Pancreas (tissue), 10 donors: Measurements from ENCODE around the gene ARHGAP31. TPM values are rescaled to one million over a fixed set of nuclear protein-coding genes. Genes with fewer than 3 reads are reported as not detected.

ENCODE experiments used
- ATAC-seq, 4 donors: fragments of 200-7000 bp; cut with Tn5 transposase; one replicate each; pipeline versions ENCODE4 v1.8.0 to v1.9.1; 2020; ENCODE audit warnings: mild to moderate bottlenecking in 4 of 4, moderate library complexity in 4 of 4
- DNase-seq, 6 donors: peaks; one replicate each; pipeline ENCODE4 v3.0.0-alpha.2; 2020
- FAIRE-seq: peaks from 2 replicates; lab custom pipeline; 2012; peaks lifted over from hg19 to GRCh38; lab: Jason Lieb, UNC
- H3K27ac ChIP-seq, 4 donors: fragments of 200-600 bp; sonication (generic); 1 replicate in 3 of 4; 2 replicates in 1 of 4; pipeline versions ENCODE4 v1.5.0 to v1.8.0; 2020
- H3K27me3 ChIP-seq, 4 donors: fragments of 200-600 bp; one replicate each; pipeline ENCODE4 v1.8.0; 2021
- H3K36me3 ChIP-seq, 3 donors: fragments of 200-600 bp; sonication (generic) in 1 of 3; one replicate each; pipeline versions ENCODE4 v1.5.0 to v1.8.0; 2020 to 2021
- H3K4me1 ChIP-seq, 3 donors: fragments of 200-600 bp; one replicate each; pipeline ENCODE4 v1.8.0; 2021
- H3K4me3 ChIP-seq, 4 donors: fragments of 200-600 bp; sonication (generic) in 2 of 4; one replicate each; pipeline versions ENCODE4 v1.5.0 to v1.8.0; 2020 to 2021
- H3K9me3 ChIP-seq, 4 donors: fragments of 200-600 bp; one replicate each; pipeline ENCODE4 v1.8.0; 2021
- CTCF ChIP-seq, 4 donors: fragments of 200-600 bp; sonication (generic) in 3 of 4; IDR thresholded peaks; one replicate each; pipeline versions ENCODE4 v1.5.0 to v1.8.0; 2021; ENCODE audit warnings: antibody characterized with exemption in 4 of 4
- WGBS, 2 donors: extraction: QIAGEN DNeasy Blood & Tissue Kit; methylation state at CpG; one replicate each; pipeline ENCODE4 v1.1.7; 2013; 5-methylcytosine and 5-hydroxymethylcytosine counted together
- intact Hi-C, 3 donors: fragments of 100-400 bp; cut with DNase I; formaldehyde crosslinking; loops; one replicate each; pipeline versions ENCODE4 v1.11.1 to v1.14.2; 2022
- polyA plus RNA-seq, 2 donors: library from polyadenylated mRNA; stranded (reverse); fragments of 200-250 nt; gene quantifications; one replicate each; pipeline ENCODE4 v1.2.3, GENCODE V29; 2013
- total RNA-seq, 6 donors: library from RNA; stranded (reverse); fragmentation: NEBNext Ultra II Directional in 4 of 6; extraction: Animal tissue kit (Norgen Biotek cat#: 25700) in 4 of 6; gene quantifications; one replicate each; pipeline versions ENCODE4 v1.2.1 to v1.2.4, GENCODE V29; 2021 to 2023
- donor health status: healthy with polysubstance abuse.
- donor health status: DM: no; HTN: no; CAD: no; lungs with moderate emphysema.
- donor health status: DM: no; HTN: no; CAD: no.
- donor health status: control.
- donor health status: control.
- donor health status: Bipolar disorder and iron deficiency.
- donor health status: DM: yes; HTN: yes; CAD: no.
- donor health status: DM: no; HTN: no; CAD: no.
- donor health status: DM: no; HTN: no; CAD: no.
- donor health status: DM: yes; HTN: yes; CAD: no.

Gene ARHGAP31
- total and polyA plus RNA-seq, 8 donors = 1.5 to 8.3 (median 3.1) TPM

GRCh38 chr3:119395923-119396358 lies 101.8 kb downstream of the ARHGAP31 start:
- Histone ChIP-seq H3K36me3 (no peaks in the 10 kb centered on the region), H3K4me1 (no peaks in the 10 kb centered on the region), H3K9me3 (no peaks in the 10 kb centered on the region), H3K4me3 (no peak overlapping the region), H3K27ac (no peak overlapping the region), H3K27me3 (no peaks in the 10 kb centered on the region)
- ATAC-seq (no peak), FAIRE-seq (no peak), DNase-seq (no peak)
- intact Hi-C loops = no loop called here
- no peak for TF ChIP-seq CTCF (IDR thresholded peaks at IDR 0.05)
- WGBS, 2 donors = 95 to 96% methylated on average over 2 of the region's 2 CpGs

DNA sequence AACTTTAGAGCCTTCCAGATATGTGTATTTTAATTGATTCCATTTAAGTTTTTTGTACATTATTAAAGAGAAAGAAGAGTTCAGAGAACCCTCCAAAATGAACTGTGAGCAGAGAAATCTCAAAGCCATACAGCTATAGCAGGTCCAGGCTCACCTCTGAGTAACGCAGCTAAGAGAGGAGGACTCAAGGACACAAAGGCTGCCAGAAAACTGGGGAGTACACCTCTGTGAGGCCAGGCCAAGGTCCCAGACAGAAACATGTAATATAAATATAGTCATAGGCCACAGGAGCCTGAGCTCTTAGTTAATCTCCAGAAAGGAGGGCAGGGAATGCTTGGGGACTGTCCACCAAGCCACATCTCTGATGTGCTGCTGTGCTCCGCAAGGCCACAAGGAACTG lies 102.7 kb downstream of the ARHGAP31 start:
- no peak overlapping the region for H3K4me3 ChIP-seq
- no peaks in the 10 kb centered on the region for H3K4me1 ChIP-seq
- H3K36me3 ChIP-seq = no peaks in the 10 kb centered on the region
- DNase-seq (no peak), FAIRE-seq (no peak), ATAC-seq (no peak)
- no peaks in the 10 kb centered on the region for H3K9me3 ChIP-seq
- no peak overlapping the region for H3K27ac ChIP-seq
- H3K27me3 ChIP-seq = no peaks in the 10 kb centered on the region
- TF ChIP-seq CTCF (IDR thresholded peaks at IDR 0.05) = no peak
- WGBS, 2 donors = 82 to 90% methylated on average over 2 of the region's 2 CpGs
- intact Hi-C loops = no loop called here

GRCh38 chr3:119400466-119400865 lies 106.3 kb downstream of the ARHGAP31 start:
- Histone ChIP-seq H3K27ac (no peak overlapping the region), H3K9me3 (no peaks in the 10 kb centered on the region), H3K36me3 (no peaks in the 10 kb centered on the region), H3K4me3 (no peak overlapping the region), H3K4me1 (no peaks in the 10 kb centered on the region), H3K27me3 (no peaks in the 10 kb centered on the region)
- intact Hi-C loops = no loop called here
- 92 to 94% methylated on average over 5 of the region's 5 CpGs for WGBS, 2 donors
- no peak for FAIRE-seq
- no peak for ATAC-seq
- TF ChIP-seq CTCF (IDR thresholded peaks at IDR 0.05) = no peak
- DNase-seq = no peak

DNA sequence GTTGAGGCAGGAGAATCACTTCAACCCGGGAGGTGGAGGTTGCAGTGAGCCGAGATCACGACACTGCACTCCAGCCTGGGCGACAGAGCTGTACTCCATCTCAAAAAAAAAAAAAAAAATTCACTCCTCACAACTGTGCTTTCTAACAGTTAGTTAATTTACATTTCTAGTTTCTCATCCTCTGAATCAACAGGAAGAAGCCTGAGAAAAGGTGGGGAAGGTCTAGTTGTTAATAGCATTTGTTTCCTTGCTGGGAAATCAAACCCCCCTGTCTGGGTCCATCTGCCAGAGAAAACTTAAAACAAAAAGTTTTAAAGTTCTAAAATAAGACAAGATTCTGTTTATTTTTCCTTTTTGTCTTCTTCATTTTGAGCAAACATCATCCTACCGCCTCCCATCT lies 106.9 kb downstream of the ARHGAP31 start:
- Histone ChIP-seq H3K4me1 (no peaks in the 10 kb centered on the region), H3K4me3 (no peak overlapping the region), H3K9me3 (no peaks in the 10 kb centered on the region), H3K27me3 (no peaks in the 10 kb centered on the region), H3K36me3 (no peaks in the 10 kb centered on the region), H3K27ac (no peak overlapping the region)
- 90 to 94% methylated on average over 5 of the region's 5 CpGs for WGBS, 2 donors
- no peak for TF ChIP-seq CTCF (IDR thresholded peaks at IDR 0.05)
- ATAC-seq (no peak), DNase-seq (no peak), FAIRE-seq (no peak)
- intact Hi-C loops = no loop called here

- no peak for DNase-seq
- Histone ChIP-seq H3K36me3 (no peaks in the 10 kb centered on the region), H3K4me1 (no peaks in the 10 kb centered on the region), H3K27me3 (no peaks in the 10 kb centered on the region), H3K9me3 (no peaks in the 10 kb centered on the region), H3K27ac (no peak overlapping the region), H3K4me3 (no peak overlapping the region)
- no peak for FAIRE-seq
- TF ChIP-seq CTCF (IDR thresholded peaks at IDR 0.05) = no peak
- intact Hi-C loops = no loop called here
- 84 to 88% methylated on average over 36 of the region's 36 CpGs for WGBS, 2 donors
- ATAC-seq = no peak
Measured at GRCh38 chr3:119401503-119402440, 107.6 kb downstream of the ARHGAP31 start.
